Activated T-cell treated with anti-CD3 and anti-CD28 coated beads, Interleukin-2, amount 50 U/mL, for 24 hours (primary cell): Measurements from ENCODE around the gene CD34.
"Not testable (repeated sequence)": the region's sequence is repeated elsewhere in the genome, so short reads cannot be mapped to it uniquely, and the experiment has no call there.

Source experiments
- DNase-seq: peaks from one replicate; pipeline ENCODE4 v3.0.0-alpha.2; 2020
- H3K27ac Mint-ChIP-seq: 2 replicates; pipeline ENCODE4 v1.8.0; 2020; ENCODE audit warnings: mild to moderate bottlenecking, mixed read lengths
- H3K27me3 Mint-ChIP-seq: 2 replicates; pipeline ENCODE4 v1.8.0; 2020; ENCODE audit warnings: mixed read lengths
- H3K36me3 Mint-ChIP-seq: 2 replicates; pipeline ENCODE4 v1.8.0; 2020; ENCODE audit warnings: low read depth, mixed read lengths
- H3K4me1 Mint-ChIP-seq: 2 replicates; pipeline ENCODE4 v1.8.0; 2020; ENCODE audit warnings: low read depth, mixed read lengths
- H3K4me3 Mint-ChIP-seq: 2 replicates; pipeline ENCODE4 v1.8.0; 2020; ENCODE audit warnings: mild to moderate bottlenecking, moderate library complexity, mixed read lengths
- H3K9me3 Mint-ChIP-seq: 2 replicates; pipeline ENCODE4 v1.8.0; 2020; ENCODE audit warnings: mixed read lengths

CD34 gene

GRCh38 chr1:207883660-207884250 lies 27.2 kb downstream of the CD34 start:
- peak overlapping the region; percentile 93 for H3K27ac Mint-ChIP-seq
- H3K4me1 Mint-ChIP-seq: peaks cover 41% of the 10 kb centered on the region
- DNase-seq: no peak
- peak overlapping the region; percentile 76 for H3K4me3 Mint-ChIP-seq
- peaks cover 4% of the 10 kb centered on the region for H3K27me3 Mint-ChIP-seq
- H3K9me3 Mint-ChIP-seq: no peaks in the 10 kb centered on the region
- H3K36me3 Mint-ChIP-seq: no peaks in the 10 kb centered on the region

- no peaks in the 10 kb centered on the region for H3K36me3 Mint-ChIP-seq
- DNase-seq: no peak
- H3K4me3 Mint-ChIP-seq: peak overlapping the region; percentile 76
- H3K9me3 Mint-ChIP-seq: no peaks in the 10 kb centered on the region
- peak overlapping the region; percentile 93 for H3K27ac Mint-ChIP-seq
- H3K4me1 Mint-ChIP-seq: peaks cover 41% of the 10 kb centered on the region
- peaks cover 4% of the 10 kb centered on the region for H3K27me3 Mint-ChIP-seq
Measured at GRCh38 chr1:207883104-207883651, 27.7 kb downstream of the CD34 start.

- Mint-ChIP-seq H3K4me3 (peak overlapping the region; percentile 76), H3K9me3 (no peaks in the 10 kb centered on the region), H3K27me3 (peaks cover 4% of the 10 kb centered on the region), H3K27ac (peak overlapping the region; percentile 93), H3K36me3 (no peaks in the 10 kb centered on the region), H3K4me1 (peaks cover 41% of the 10 kb centered on the region)
- no peak for DNase-seq
Measured at GRCh38 chr1:207882692-207883091, 28.2 kb downstream of the CD34 start.

GRCh38 chr1:207878939-207879338 lies 32.0 kb downstream of the CD34 start:
- no peak overlapping the region for H3K4me3 Mint-ChIP-seq
- no peaks in the 10 kb centered on the region for H3K9me3 Mint-ChIP-seq
- no peak for DNase-seq
- H3K27me3 Mint-ChIP-seq: no peaks in the 10 kb centered on the region
- no peak overlapping the region for H3K27ac Mint-ChIP-seq
- H3K36me3 Mint-ChIP-seq: no peaks in the 10 kb centered on the region
- H3K4me1 Mint-ChIP-seq: peaks cover 50% of the 10 kb centered on the region

GRCh38 chr1:207877914-207878313 lies 33.0 kb downstream of the CD34 start:
- not testable (repeated sequence) for H3K27me3 Mint-ChIP-seq, H3K9me3 Mint-ChIP-seq, H3K27ac Mint-ChIP-seq, H3K36me3 Mint-ChIP-seq, H3K4me3 Mint-ChIP-seq, DNase-seq
- H3K4me1 Mint-ChIP-seq: peaks cover 51% of the 10 kb centered on the region

- no peak for DNase-seq
- H3K36me3 Mint-ChIP-seq: no peaks in the 10 kb centered on the region
- H3K9me3 Mint-ChIP-seq: no peaks in the 10 kb centered on the region
- H3K4me1 Mint-ChIP-seq: peaks cover 56% of the 10 kb centered on the region
- H3K27ac Mint-ChIP-seq: no peak overlapping the region
- H3K4me3 Mint-ChIP-seq: no peak overlapping the region
- no peaks in the 10 kb centered on the region for H3K27me3 Mint-ChIP-seq
Measured at GRCh38 chr1:207876131-207876530, 34.8 kb downstream of the CD34 start.

GRCh38 chr1:207875532-207875931 lies 35.4 kb downstream of the CD34 start:
- no peaks in the 10 kb centered on the region for H3K27me3 Mint-ChIP-seq
- no peak for DNase-seq
- H3K36me3 Mint-ChIP-seq: no peaks in the 10 kb centered on the region
- H3K27ac Mint-ChIP-seq: peak overlapping the region; percentile 8
- H3K4me3 Mint-ChIP-seq: no peak overlapping the region
- peaks cover 61% of the 10 kb centered on the region for H3K4me1 Mint-ChIP-seq
- no peaks in the 10 kb centered on the region for H3K9me3 Mint-ChIP-seq

- Mint-ChIP-seq H3K27ac (peak overlapping the region; percentile 86), H3K36me3 (peaks cover 4% of the 10 kb centered on the region), H3K4me3 (peak overlapping the region; percentile 69), H3K9me3 (no peaks in the 10 kb centered on the region), H3K27me3 (no peaks in the 10 kb centered on the region), H3K4me1 (peaks cover 69% of the 10 kb centered on the region)
- DNase-seq: peak; percentile 54
Measured at GRCh38 chr1:207873055-207873890, 37.7 kb downstream of the CD34 start.

- Mint-ChIP-seq H3K4me3 (peak overlapping the region; percentile 69), H3K4me1 (peaks cover 72% of the 10 kb centered on the region), H3K9me3 (no peaks in the 10 kb centered on the region), H3K27ac (peak overlapping the region; percentile 86), H3K36me3 (peaks cover 11% of the 10 kb centered on the region), H3K27me3 (no peaks in the 10 kb centered on the region)
- no peak for DNase-seq
Measured at GRCh38 chr1:207872621-207873020, 38.3 kb downstream of the CD34 start.

- H3K4me1 Mint-ChIP-seq: peaks cover 80% of the 10 kb centered on the region
- H3K27me3 Mint-ChIP-seq: no peaks in the 10 kb centered on the region
- H3K4me3 Mint-ChIP-seq: no peak overlapping the region
- H3K9me3 Mint-ChIP-seq: no peaks in the 10 kb centered on the region
- peak overlapping the region; percentile 94 for H3K27ac Mint-ChIP-seq
- peaks cover 25% of the 10 kb centered on the region for H3K36me3 Mint-ChIP-seq
- DNase-seq: no peak
Measured at GRCh38 chr1:207871117-207871649, 39.7 kb downstream of the CD34 start.

- Mint-ChIP-seq H3K4me1 (peaks cover 79% of the 10 kb centered on the region), H3K36me3 (peaks cover 31% of the 10 kb centered on the region), H3K27ac (peak overlapping the region; percentile 94), H3K9me3 (no peaks in the 10 kb centered on the region), H3K27me3 (no peaks in the 10 kb centered on the region), H3K4me3 (peak overlapping the region; percentile 79)
- no peak for DNase-seq
Measured at GRCh38 chr1:207870306-207871031, 40.5 kb downstream of the CD34 start.

- peak overlapping the region; percentile 94 for H3K27ac Mint-ChIP-seq
Measured at GRCh38 chr1:207869859-207870258, 41.1 kb downstream of the CD34 start.

GRCh38 chr1:207868774-207869721 lies 41.9 kb downstream of the CD34 start:
- H3K4me3 Mint-ChIP-seq: peak overlapping the region; percentile 92
- peaks cover 83% of the 10 kb centered on the region for H3K4me1 Mint-ChIP-seq
- H3K27me3 Mint-ChIP-seq: no peaks in the 10 kb centered on the region
- H3K36me3 Mint-ChIP-seq: peaks cover 38% of the 10 kb centered on the region
- H3K9me3 Mint-ChIP-seq: no peaks in the 10 kb centered on the region
- peak; percentile 87 for DNase-seq
- H3K27ac Mint-ChIP-seq: peak overlapping the region; percentile 94

More at GRCh38 chr1:207869859-207870258, 41.1 kb downstream of the CD34 start:
- no peaks in the 10 kb centered on the region for H3K9me3 Mint-ChIP-seq
- peak overlapping the region; percentile 79 for H3K4me3 Mint-ChIP-seq
- H3K36me3 Mint-ChIP-seq: peaks cover 34% of the 10 kb centered on the region
- no peaks in the 10 kb centered on the region for H3K27me3 Mint-ChIP-seq
- no peak for DNase-seq
- peaks cover 79% of the 10 kb centered on the region for H3K4me1 Mint-ChIP-seq
